Mesendoderm (in vitro differentiated cells): ENCODE results near the gene BATF3.

Experiments used
- DNase-seq: peaks from one replicate; pipeline ENCODE4 v3.0.0; 2013
- H2AK5ac ChIP-seq: 2 replicates; pipeline ENCODE4 v1.6.1; 2013; ENCODE audit warnings: low read length, inconsistent platforms
- H2BK120ac ChIP-seq: 2 replicates; pipeline ENCODE4 v1.6.1; 2013; ENCODE audit warnings: low read depth, mild to moderate bottlenecking, low read length, moderate library complexity, mixed read lengths
- H2BK15ac ChIP-seq: replicated peaks from 2 replicates; pipeline ENCODE4 v1.6.1; 2013; ENCODE audit warnings: low read depth, mild to moderate bottlenecking, moderate library complexity
- H2BK5ac ChIP-seq: 2 replicates; pipeline ENCODE4 v1.6.1; 2013; ENCODE audit warnings: low read length, inconsistent platforms
- H3K18ac ChIP-seq: 2 replicates; pipeline ENCODE4 v1.6.1; 2013; ENCODE audit warnings: mild to moderate bottlenecking, low read length, mixed read lengths
- H3K23ac ChIP-seq: one replicate; pipeline ENCODE4 v1.6.1; 2013; ENCODE audit warnings: low read length
- H3K27ac ChIP-seq: 2 replicates; pipeline ENCODE4 v1.5.1; 2013; ENCODE audit warnings: low read depth, mild to moderate bottlenecking, inconsistent platforms, low read length, moderate library complexity
- H3K27me3 ChIP-seq: 2 replicates; pipeline ENCODE4 v1.6.1; 2013; ENCODE audit warnings: low read length, control low read depth, mild to moderate bottlenecking, inconsistent platforms; ENCODE audit not compliant: insufficient read depth, poor library complexity
- H3K36me3 ChIP-seq: 2 replicates; pipeline ENCODE4 v1.6.1; 2013; ENCODE audit warnings: low read length, inconsistent platforms; ENCODE audit not compliant: control insufficient read depth, insufficient read depth
- H3K4ac ChIP-seq: one replicate; pipeline ENCODE4 v1.6.1; 2013; ENCODE audit warnings: low read depth, mild to moderate bottlenecking, low read length, moderate library complexity
- H3K4me1 ChIP-seq: 2 replicates; pipeline ENCODE4 v1.6.1; 2013; ENCODE audit warnings: low read depth, low read length, inconsistent platforms; ENCODE audit not compliant: control insufficient read depth
- H3K4me2 ChIP-seq: 2 replicates; pipeline ENCODE4 v1.6.1; 2013; ENCODE audit warnings: low read length
- H3K4me3 ChIP-seq: 2 replicates; pipeline ENCODE4 v1.5.1; 2013; ENCODE audit warnings: mild to moderate bottlenecking, low read length
- H3K56ac ChIP-seq: one replicate; pipeline ENCODE4 v1.6.1; 2013; ENCODE audit warnings: low read length
- H3K79me1 ChIP-seq: 2 replicates; pipeline ENCODE4 v1.6.1; 2013; ENCODE audit warnings: low read length, inconsistent platforms
- H3K79me2 ChIP-seq: 2 replicates; pipeline ENCODE4 v1.6.1; 2013; ENCODE audit warnings: mild to moderate bottlenecking, low read length; ENCODE audit not compliant: control insufficient read depth, insufficient read depth
- H3K9ac ChIP-seq: 2 replicates; pipeline ENCODE4 v1.6.1; 2013; ENCODE audit warnings: low read length, inconsistent platforms
- H4K5ac ChIP-seq: one replicate; pipeline ENCODE4 v1.6.1; 2013; ENCODE audit warnings: low read length
- H4K8ac ChIP-seq: one replicate; pipeline ENCODE4 v1.6.1; 2013; ENCODE audit warnings: low read depth, mild to moderate bottlenecking, control low read depth, low read length, moderate library complexity
- WGBS: extraction: QIAGEN DNeasy Blood & Tissue Kit; methylation state at CpG from one replicate; pipeline ENCODE4 v1.1.7; 2013; ENCODE audit warnings: low lambda C conversion rate, missing lambda C conversion rate; ENCODE audit not compliant: insufficient coverage; ENCODE audit errors: extremely low coverage; 5-methylcytosine and 5-hydroxymethylcytosine counted together

BATF3 gene

GRCh38 chr1:212671342-212672031, 28.2 kb downstream of the BATF3 start:
- H2BK15ac ChIP-seq: no peak overlapping the region
- no peak overlapping the region for H2AK5ac ChIP-seq
- H3K79me1 ChIP-seq: no peaks in the 10 kb centered on the region
- peaks cover 6% of the 10 kb centered on the region for H3K4me1 ChIP-seq
- H3K79me2 ChIP-seq: no peaks in the 10 kb centered on the region
- H3K27me3 ChIP-seq: no peaks in the 10 kb centered on the region
- H2BK120ac ChIP-seq: no peak overlapping the region
- DNase-seq: peak; percentile 91
- no peak overlapping the region for H3K4ac ChIP-seq
- no peak overlapping the region for H4K5ac ChIP-seq
- H4K8ac ChIP-seq: no peak overlapping the region
- WGBS: no CpG with 5 or more reads among the region's 12 CpGs
- H3K27ac ChIP-seq: peak overlapping the region; percentile 14
- H3K4me3 ChIP-seq: no peak overlapping the region
- H3K4me2 ChIP-seq: no peak overlapping the region
- H3K9ac ChIP-seq: no peak overlapping the region
- no peak overlapping the region for H3K23ac ChIP-seq
- no peaks in the 10 kb centered on the region for H3K36me3 ChIP-seq
- H2BK5ac ChIP-seq: no peak overlapping the region
- peak overlapping the region; percentile 21 for H3K18ac ChIP-seq
- peak overlapping the region; percentile 70 for H3K56ac ChIP-seq

GRCh38 chr1:212670882-212671281, 28.8 kb downstream of the BATF3 start:
- Histone ChIP-seq H3K4me1 (peaks cover 6% of the 10 kb centered on the region), H3K79me2 (no peaks in the 10 kb centered on the region), H3K56ac (peak overlapping the region; percentile 70), H3K4ac (no peak overlapping the region), H3K4me3 (no peak overlapping the region), H3K18ac (peak overlapping the region; percentile 21), H4K8ac (no peak overlapping the region), H3K27ac (peak overlapping the region; percentile 14), H2BK120ac (no peak overlapping the region), H4K5ac (no peak overlapping the region), H3K23ac (no peak overlapping the region), H3K36me3 (no peaks in the 10 kb centered on the region), H3K9ac (no peak overlapping the region), H3K79me1 (no peaks in the 10 kb centered on the region), H2BK5ac (no peak overlapping the region), H2BK15ac (no peak overlapping the region), H3K4me2 (no peak overlapping the region), H3K27me3 (no peaks in the 10 kb centered on the region), H2AK5ac (no peak overlapping the region)
- DNase-seq: no peak

GRCh38 chr1:212670301-212670700, 29.3 kb downstream of the BATF3 start:
- H3K27ac ChIP-seq: no peak overlapping the region
- H3K56ac ChIP-seq: no peak overlapping the region
- H2AK5ac ChIP-seq: no peak overlapping the region
- no peaks in the 10 kb centered on the region for H3K27me3 ChIP-seq
- no peak overlapping the region for H3K18ac ChIP-seq
- no peak overlapping the region for H3K23ac ChIP-seq
- H3K79me1 ChIP-seq: no peaks in the 10 kb centered on the region
- H3K4me1 ChIP-seq: peaks cover 6% of the 10 kb centered on the region
- H3K79me2 ChIP-seq: no peaks in the 10 kb centered on the region
- no peak overlapping the region for H4K8ac ChIP-seq
- DNase-seq: no peak
- no peak overlapping the region for H3K4me3 ChIP-seq
- H4K5ac ChIP-seq: no peak overlapping the region
- no peak overlapping the region for H3K9ac ChIP-seq
- no peak overlapping the region for H2BK15ac ChIP-seq
- H3K36me3 ChIP-seq: no peaks in the 10 kb centered on the region
- H2BK5ac ChIP-seq: no peak overlapping the region
- H2BK120ac ChIP-seq: no peak overlapping the region
- no peak overlapping the region for H3K4me2 ChIP-seq
- no peak overlapping the region for H3K4ac ChIP-seq
- WGBS: no CpG with 5 or more reads among the region's 7 CpGs

GRCh38 chr1:212669600-212669999, 30.0 kb downstream of the BATF3 start:
- H2BK120ac ChIP-seq: no peak overlapping the region
- H4K8ac ChIP-seq: no peak overlapping the region
- DNase-seq: no peak
- no peaks in the 10 kb centered on the region for H3K79me1 ChIP-seq
- H3K4ac ChIP-seq: no peak overlapping the region
- no CpG with 5 or more reads among the region's 8 CpGs for WGBS
- no peak overlapping the region for H4K5ac ChIP-seq
- H2BK15ac ChIP-seq: no peak overlapping the region
- H3K27me3 ChIP-seq: no peaks in the 10 kb centered on the region
- H2BK5ac ChIP-seq: no peak overlapping the region
- H3K27ac ChIP-seq: no peak overlapping the region
- no peak overlapping the region for H2AK5ac ChIP-seq
- H3K9ac ChIP-seq: no peak overlapping the region
- peak overlapping the region; percentile 30 for H3K56ac ChIP-seq
- H3K23ac ChIP-seq: no peak overlapping the region
- H3K79me2 ChIP-seq: no peaks in the 10 kb centered on the region
- H3K4me1 ChIP-seq: peaks cover 6% of the 10 kb centered on the region
- no peak overlapping the region for H3K18ac ChIP-seq
- no peak overlapping the region for H3K4me3 ChIP-seq
- H3K4me2 ChIP-seq: no peak overlapping the region
- H3K36me3 ChIP-seq: no peaks in the 10 kb centered on the region

- peaks cover 6% of the 10 kb centered on the region for H3K4me1 ChIP-seq
- no peaks in the 10 kb centered on the region for H3K27me3 ChIP-seq
- no peak overlapping the region for H4K5ac ChIP-seq
- H3K36me3 ChIP-seq: no peaks in the 10 kb centered on the region
- no peaks in the 10 kb centered on the region for H3K79me2 ChIP-seq
- no peak overlapping the region for H2BK5ac ChIP-seq
- H3K9ac ChIP-seq: no peak overlapping the region
- H4K8ac ChIP-seq: no peak overlapping the region
- H3K4me3 ChIP-seq: no peak overlapping the region
- no CpG with 5 or more reads among the region's 2 CpGs for WGBS
- no peak overlapping the region for H3K23ac ChIP-seq
- H2AK5ac ChIP-seq: no peak overlapping the region
- H3K56ac ChIP-seq: no peak overlapping the region
- H3K4me2 ChIP-seq: no peak overlapping the region
- no peak overlapping the region for H2BK120ac ChIP-seq
- H3K27ac ChIP-seq: no peak overlapping the region
- H3K79me1 ChIP-seq: no peaks in the 10 kb centered on the region
- no peak overlapping the region for H3K18ac ChIP-seq
- H2BK15ac ChIP-seq: no peak overlapping the region
- no peak overlapping the region for H3K4ac ChIP-seq
- DNase-seq: peak; percentile 83
Measured at GRCh38 chr1:212669102-212669501, 30.5 kb downstream of the BATF3 start.

- Histone ChIP-seq H3K18ac (no peak overlapping the region), H3K4ac (no peak overlapping the region), H3K79me2 (no peaks in the 10 kb centered on the region), H3K27ac (no peak overlapping the region), H2BK15ac (no peak overlapping the region), H3K79me1 (no peaks in the 10 kb centered on the region), H2BK5ac (no peak overlapping the region), H3K9ac (no peak overlapping the region), H3K56ac (no peak overlapping the region), H3K4me1 (peaks cover 6% of the 10 kb centered on the region), H4K5ac (no peak overlapping the region), H2AK5ac (no peak overlapping the region), H2BK120ac (no peak overlapping the region), H3K36me3 (no peaks in the 10 kb centered on the region), H3K27me3 (no peaks in the 10 kb centered on the region), H3K23ac (no peak overlapping the region), H3K4me2 (no peak overlapping the region), H3K4me3 (no peak overlapping the region), H4K8ac (no peak overlapping the region)
- no peak for DNase-seq
- no CpG with 5 or more reads among the region's 5 CpGs for WGBS
Measured at GRCh38 chr1:212668477-212668876, 31.2 kb downstream of the BATF3 start.
